GM10847 (cell line): ENCODE data around the gene DGKQ.

Experiments
- POLR2A ChIP-seq: IDR thresholded peaks from 2 replicates; pipeline ENCODE4 v1.6.1; 2011; ENCODE audit not compliant: insufficient read length; ENCODE audit errors: extremely low read depth

The DGKQ gene

GRCh38 chr4:1001561-1002130 is 28.3 kb upstream of the DGKQ start:
- TF ChIP-seq POLR2A: no peak

GRCh38 chr4:1000686-1001260 is 27.4 kb upstream of the DGKQ start:
- TF ChIP-seq POLR2A: no peak

GRCh38 chr4:999882-1000425 is 26.6 kb upstream of the DGKQ start:
- no peak for TF ChIP-seq POLR2A

- TF ChIP-seq POLR2A: no peak
Measured at GRCh38 chr4:998096-998691, 24.8 kb upstream of the DGKQ start.

DNA sequence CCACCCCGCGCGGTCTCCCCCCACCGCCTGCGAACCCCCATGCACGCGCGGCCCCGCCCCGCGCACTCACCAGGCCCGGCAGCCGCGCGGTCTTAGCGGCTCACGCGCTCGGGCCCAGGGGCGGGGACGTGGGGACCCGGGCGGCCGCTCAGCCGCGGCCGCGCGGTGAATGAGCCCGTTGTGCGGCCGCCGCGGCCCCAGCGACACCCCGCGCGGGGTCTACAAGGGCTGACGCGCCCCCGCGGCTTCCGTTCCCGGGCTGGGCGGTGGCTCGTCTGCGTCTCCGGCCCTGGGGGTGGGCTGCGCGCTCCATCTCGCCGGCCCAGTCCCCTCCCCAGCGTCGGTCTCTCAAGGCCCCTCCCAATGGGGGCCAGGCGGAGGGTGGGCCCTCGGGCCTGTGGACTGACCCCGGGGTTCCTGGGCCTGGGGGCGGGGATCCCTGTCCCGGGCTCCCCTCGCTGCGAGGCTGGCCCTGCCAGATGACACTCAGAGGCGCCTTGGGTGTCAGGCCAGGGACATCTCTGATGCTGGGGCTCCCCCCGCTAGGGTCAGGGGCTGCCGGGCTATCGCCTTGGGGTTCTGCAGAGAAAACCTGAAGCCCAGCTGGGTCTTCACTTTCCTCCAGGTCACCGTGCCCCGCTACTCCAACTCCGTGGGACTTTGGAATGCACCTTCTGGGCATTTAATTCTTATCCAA is 24.2 kb upstream of the DGKQ start:
- no peak for TF ChIP-seq POLR2A

DNA sequence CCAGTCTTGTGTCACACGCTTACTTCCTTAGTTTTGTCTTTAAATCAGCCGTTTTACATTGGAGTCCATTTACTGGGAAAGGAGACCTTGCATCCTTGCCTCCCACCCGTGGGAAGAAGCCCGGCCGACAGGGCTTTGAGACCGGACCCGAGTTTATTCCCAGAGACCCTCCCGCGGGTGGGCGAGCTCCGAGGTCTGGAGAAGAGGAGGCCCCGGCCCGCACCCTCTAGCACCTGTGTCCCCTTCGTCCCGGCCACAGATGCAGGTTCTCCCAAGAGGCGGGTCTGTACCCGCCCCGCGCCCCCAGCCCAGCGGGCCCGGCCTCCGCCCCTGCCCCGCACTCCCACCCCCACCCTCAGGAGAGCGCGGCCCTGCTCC is 23.6 kb upstream of the DGKQ start:
- no peak for TF ChIP-seq POLR2A

- TF ChIP-seq POLR2A: no peak
Measured at GRCh38 chr4:996030-996996, 22.9 kb upstream of the DGKQ start.

GRCh38 chr4:995311-996026 is 22.1 kb upstream of the DGKQ start:
- TF ChIP-seq POLR2A: no peak

- no peak for TF ChIP-seq POLR2A
Measured at GRCh38 chr4:993111-994029, 20.0 kb upstream of the DGKQ start, which contains the start of gene SLC26A1. Gene SLC26A1 (minus strand): TSS chr4:993404. CDS start chr4:991703, 1,701 bp downstream.

GRCh38 chr4:992297-993110 is 19.1 kb upstream of the DGKQ start:
- TF ChIP-seq POLR2A: no peak

DNA sequence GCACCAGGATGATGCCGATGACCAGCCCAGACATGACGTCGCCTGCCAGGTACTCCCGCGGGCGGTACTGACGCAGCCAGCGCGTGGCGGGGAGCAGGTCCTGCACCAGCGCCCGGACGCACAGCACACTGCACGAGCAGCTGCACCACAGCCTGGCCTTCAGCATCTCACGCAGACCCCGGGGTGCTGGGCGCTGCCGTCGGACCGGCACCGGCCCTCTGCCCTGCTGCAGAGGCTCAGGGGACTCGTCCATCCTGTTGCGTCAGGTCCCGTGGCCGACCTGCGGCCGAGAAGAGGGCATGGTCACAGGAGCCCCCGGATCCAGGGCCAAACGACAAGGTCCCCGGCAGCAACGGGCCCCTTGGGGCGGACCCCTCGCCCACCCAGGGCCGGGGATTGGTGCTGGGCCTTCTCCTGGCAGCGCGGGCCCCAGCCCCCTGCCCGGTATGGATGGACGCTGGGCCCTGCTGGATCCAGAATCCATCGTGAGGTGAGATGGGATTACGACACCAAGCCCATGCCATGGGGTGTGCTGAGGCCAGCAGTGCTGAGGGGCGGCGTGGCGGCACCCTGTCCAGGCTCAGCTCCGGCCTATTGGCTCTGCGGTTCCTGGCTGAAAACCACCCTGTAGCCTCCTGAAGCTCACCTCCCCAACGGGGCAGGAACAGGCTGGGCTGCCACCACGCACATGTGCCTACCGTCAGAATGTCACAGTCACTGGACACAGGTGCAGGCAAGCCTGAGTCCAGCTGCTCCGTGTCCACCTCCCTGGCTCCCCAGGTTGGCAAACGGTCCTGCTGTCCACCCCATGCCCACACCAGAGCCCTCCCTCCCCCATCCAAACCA is 18.3 kb upstream of the DGKQ start:
- TF ChIP-seq POLR2A: no peak
